Sigmoid colon (tissue), 7 donors: Measurements from ENCODE around the gene CLOCK. TPM values are rescaled to one million over a fixed set of nuclear protein-coding genes. Genes with fewer than 3 reads are reported as not detected.

Source experiments
- DNase-seq: peaks from one replicate; pipeline ENCODE4 v3.0.0-alpha.2; 2019
- H3K27ac ChIP-seq, 4 donors: fragments of 200-600 bp; sonication (generic); one replicate each; pipeline ENCODE4 v1.5.1; 2016 to 2019; ENCODE audit warnings: mild to moderate bottlenecking in 1 of 4
- H3K27me3 ChIP-seq, 3 donors: fragments of 200-600 bp; sonication (generic); one replicate each; pipeline ENCODE4 v1.5.1; 2019; ENCODE audit warnings: mild to moderate bottlenecking in 1 of 3
- H3K36me3 ChIP-seq, 4 donors: fragments of 200-600 bp; sonication (generic); one replicate each; pipeline ENCODE4 v1.5.1; 2016 to 2019
- H3K4me1 ChIP-seq, 4 donors: fragments of 200-600 bp; sonication (generic); one replicate each; pipeline ENCODE4 v1.5.1; 2017 to 2019
- H3K4me3 ChIP-seq, 4 donors: fragments of 200-600 bp; sonication (generic); one replicate each; pipeline ENCODE4 v1.5.1; 2017 to 2019; ENCODE audit warnings: mild to moderate bottlenecking in 2 of 4, moderate library complexity in 1 of 4
- H3K9me3 ChIP-seq, 4 donors: fragments of 200-600 bp in 3 of 4; sonication (generic) in 3 of 4; one replicate each; pipeline versions ENCODE4 v1.5.1 to v1.6.1; 2013 to 2019
- EP300 ChIP-seq, 4 donors: sonication (generic); formaldehyde crosslinking; IDR thresholded peaks; one replicate each; pipeline ENCODE4 v1.6.1; 2017; ENCODE audit warnings: antibody characterized with exemption in 4 of 4
- POLR2A ChIP-seq, 2 donors: fragments of 450-650 bp; IDR thresholded peaks; one replicate each; pipeline ENCODE4 v1.6.1; 2016; ENCODE audit warnings: antibody characterized with exemption in 2 of 2, mild to moderate bottlenecking in 2 of 2, moderate library complexity in 2 of 2
- POLR2AphosphoS5 ChIP-seq, 4 donors: sonication (generic); formaldehyde crosslinking; IDR thresholded peaks; one replicate each; pipeline ENCODE4 v1.6.1; 2017; ENCODE audit warnings: antibody characterized with exemption in 4 of 4
- WGBS, 2 donors: extraction: QIAGEN DNeasy Blood & Tissue Kit; methylation state at CpG; one replicate each; pipeline ENCODE4 v1.1.7; 2013; 5-methylcytosine and 5-hydroxymethylcytosine counted together
- intact Hi-C: fragments of 100-400 bp; cut with DNase I; formaldehyde crosslinking; loops from one replicate; pipeline ENCODE4 v1.15.1; 2023
- polyA plus RNA-seq, 3 donors: library from polyadenylated mRNA; stranded (reverse); fragments of 200-250 nt; gene quantifications; one replicate each; pipeline ENCODE4 v1.2.3, GENCODE V29; 2013
- total RNA-seq, 4 donors: library from RNA; depleted of rRNA; stranded (reverse); fragments of >200 nt; gene quantifications; one replicate each; pipeline ENCODE4 v1.1.0, GENCODE V29; 2016
- TF ChIP-seq, protein P1 (sequence below), 4 experiments: fragments of 450-650 bp in 3 of 4; fragments of 200-600 bp in 1 of 4; IDR thresholded peaks; one replicate each; pipeline ENCODE4 v1.5.1; 2016 to 2019; ENCODE audit warnings: antibody characterized with exemption in 4 of 4, mild to moderate bottlenecking in 3 of 4, moderate library complexity in 2 of 4
- donor health status: healthy with polysubstance abuse.
- donor health status: Bipolar disorder and iron deficiency.
- donor health status: healthy.

CLOCK gene
- total and polyA plus RNA-seq, 7 donors: 2.4 to 27.5 (median 22.5) TPM

DNA sequence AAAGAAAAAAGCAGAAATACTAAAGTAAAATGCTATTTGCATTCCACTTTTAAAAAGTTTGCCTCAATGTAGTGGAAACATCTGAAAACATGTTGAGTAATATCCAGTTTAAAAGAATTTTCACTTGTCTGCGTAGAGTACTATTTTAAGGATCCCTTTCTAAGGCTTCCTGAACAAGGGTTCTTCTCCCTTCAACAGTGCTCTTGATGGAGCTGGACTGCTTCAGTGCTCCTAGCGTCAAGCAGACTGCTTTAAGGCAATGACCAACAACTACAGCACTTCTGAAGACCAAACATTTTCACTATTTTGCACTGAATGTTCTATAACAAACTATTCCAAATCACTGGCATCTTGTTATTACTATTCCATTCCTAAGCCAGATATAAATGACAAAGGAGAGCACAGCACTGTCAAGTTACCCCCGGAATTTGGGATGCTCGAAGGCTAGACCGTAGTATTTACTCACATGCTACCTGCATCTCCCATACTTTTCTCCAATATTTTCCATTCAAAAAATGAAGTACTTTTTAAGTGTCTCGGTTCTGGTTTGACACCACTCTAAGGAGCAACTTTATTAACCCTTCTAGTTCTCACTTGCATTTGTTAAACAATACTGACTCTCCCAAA, 114.9 kb downstream of the CLOCK start:
- WGBS, 2 donors: 79% methylated on average over 6 of the region's 6 CpGs
- Histone ChIP-seq H3K27me3 (no peaks in the 10 kb centered on the region), H3K9me3 (no peaks in the 10 kb centered on the region), H3K36me3 (peaks cover 0 to 92% (median 8%) of the 10 kb centered on the region in 4 donors), H3K4me3 (no peak overlapping the region), H3K4me1 (no peaks in the 10 kb centered on the region), H3K27ac (no peak overlapping the region)
- DNase-seq: no peak
- intact Hi-C loops: loop anchor here (5.0 kb wide), 1 partner anchor 85 kb away; the partner anchor contains the start of gene SRD5A3
- TF ChIP-seq EP300 (IDR thresholded peaks at IDR 0.05) (no peak), POLR2A (IDR thresholded peaks at IDR 0.05) (no peak)
- TF ChIP-seq, protein P1, sequence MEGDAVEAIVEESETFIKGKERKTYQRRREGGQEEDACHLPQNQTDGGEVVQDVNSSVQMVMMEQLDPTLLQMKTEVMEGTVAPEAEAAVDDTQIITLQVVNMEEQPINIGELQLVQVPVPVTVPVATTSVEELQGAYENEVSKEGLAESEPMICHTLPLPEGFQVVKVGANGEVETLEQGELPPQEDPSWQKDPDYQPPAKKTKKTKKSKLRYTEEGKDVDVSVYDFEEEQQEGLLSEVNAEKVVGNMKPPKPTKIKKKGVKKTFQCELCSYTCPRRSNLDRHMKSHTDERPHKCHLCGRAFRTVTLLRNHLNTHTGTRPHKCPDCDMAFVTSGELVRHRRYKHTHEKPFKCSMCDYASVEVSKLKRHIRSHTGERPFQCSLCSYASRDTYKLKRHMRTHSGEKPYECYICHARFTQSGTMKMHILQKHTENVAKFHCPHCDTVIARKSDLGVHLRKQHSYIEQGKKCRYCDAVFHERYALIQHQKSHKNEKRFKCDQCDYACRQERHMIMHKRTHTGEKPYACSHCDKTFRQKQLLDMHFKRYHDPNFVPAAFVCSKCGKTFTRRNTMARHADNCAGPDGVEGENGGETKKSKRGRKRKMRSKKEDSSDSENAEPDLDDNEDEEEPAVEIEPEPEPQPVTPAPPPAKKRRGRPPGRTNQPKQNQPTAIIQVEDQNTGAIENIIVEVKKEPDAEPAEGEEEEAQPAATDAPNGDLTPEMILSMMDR (IDR thresholded peaks at IDR 0.05): no peak

- Histone ChIP-seq H3K27ac (no peak overlapping the region), H3K36me3 (peaks cover 7 to 96% (median 29%) of the 10 kb centered on the region in 4 donors), H3K27me3 (no peaks in the 10 kb centered on the region), H3K9me3 (no peaks in the 10 kb centered on the region), H3K4me3 (no peak overlapping the region), H3K4me1 (no peaks in the 10 kb centered on the region)
- no peak for DNase-seq
- TF ChIP-seq EP300 (IDR thresholded peaks at IDR 0.05) (no peak), POLR2A (IDR thresholded peaks at IDR 0.05) (no peak), POLR2AphosphoS5 (IDR thresholded peaks at IDR 0.05) (no peak)
- TF ChIP-seq, protein P1 (IDR thresholded peaks at IDR 0.05): no peak
- intact Hi-C loops: no loop called here
- 91 to 92% methylated on average over 3 of the region's 3 CpGs for WGBS, 2 donors
These were observed 121.9 kb downstream of the CLOCK start for GRCh38 chr4:55424791-55425190.

GRCh38 chr4:55416176-55416575, 130.5 kb downstream of the CLOCK start:
- peaks cover 0 to 87% (median 15%) of the 10 kb centered on the region in 4 donors for H3K36me3 ChIP-seq
- H3K27me3 ChIP-seq: no peaks in the 10 kb centered on the region
- H3K4me1 ChIP-seq: no peaks in the 10 kb centered on the region
- WGBS, 2 donors: 85 to 94% methylated on average over 3 of the region's 3 CpGs
- no peak overlapping the region for H3K27ac ChIP-seq
- no peak for DNase-seq
- H3K9me3 ChIP-seq: no peaks in the 10 kb centered on the region
- TF ChIP-seq, protein P1 (IDR thresholded peaks at IDR 0.05): no peak
- no peak for TF ChIP-seq EP300 (IDR thresholded peaks at IDR 0.05)
- TF ChIP-seq POLR2A (IDR thresholded peaks at IDR 0.05): no peak
- TF ChIP-seq POLR2AphosphoS5 (IDR thresholded peaks at IDR 0.05): no peak
- intact Hi-C loops: no loop called here
- no peak overlapping the region for H3K4me3 ChIP-seq

DNA sequence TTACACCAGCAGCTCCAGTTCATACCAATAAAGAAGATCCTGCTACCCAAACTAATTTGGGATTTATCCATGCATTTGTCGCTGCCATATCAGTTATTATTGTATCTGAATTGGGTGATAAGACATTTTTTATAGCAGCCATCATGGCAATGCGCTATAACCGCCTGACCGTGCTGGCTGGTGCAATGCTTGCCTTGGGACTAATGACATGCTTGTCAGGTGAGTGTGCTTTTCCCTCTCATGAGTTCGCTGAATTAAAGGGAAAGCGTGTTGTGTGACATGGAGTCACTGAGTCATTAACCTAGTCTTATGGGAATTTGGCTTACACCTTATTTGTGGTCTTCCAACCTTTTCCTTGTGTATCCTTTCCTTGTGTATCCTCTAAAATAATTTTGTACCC, 135.1 kb downstream of the CLOCK start:
- no peak for DNase-seq
- Histone ChIP-seq H3K9me3 (no peaks in the 10 kb centered on the region), H3K27me3 (no peaks in the 10 kb centered on the region), H3K27ac (no peak overlapping the region), H3K4me1 (peaks cover 0 to 30% (median 28%) of the 10 kb centered on the region in 4 donors), H3K36me3 (peaks cover 0 to 52% (median 3%) of the 10 kb centered on the region in 4 donors), H3K4me3 (no peak overlapping the region)
- intact Hi-C loops: no loop called here
- WGBS, 2 donors: 66 to 90% methylated on average over 6 of the region's 6 CpGs
- TF ChIP-seq EP300 (IDR thresholded peaks at IDR 0.05) (no peak), POLR2A (IDR thresholded peaks at IDR 0.05) (no peak)
- TF ChIP-seq, protein P1 (IDR thresholded peaks at IDR 0.05): no peak

- H3K27ac ChIP-seq: no peak overlapping the region
- peaks cover 0 to 52% (median 3%) of the 10 kb centered on the region in 4 donors for H3K36me3 ChIP-seq
- H3K4me1 ChIP-seq: peaks cover 0 to 30% (median 28%) of the 10 kb centered on the region in 4 donors
- DNase-seq: no peak
- H3K27me3 ChIP-seq: no peaks in the 10 kb centered on the region
- intact Hi-C loops: no loop called here
- WGBS, 2 donors: 92 to 96% methylated on average over 8 of the region's 8 CpGs
- H3K9me3 ChIP-seq: no peaks in the 10 kb centered on the region
- H3K4me3 ChIP-seq: no peak overlapping the region
- TF ChIP-seq EP300 (IDR thresholded peaks at IDR 0.05): no peak
- TF ChIP-seq POLR2AphosphoS5 (IDR thresholded peaks at IDR 0.05): no peak
- TF ChIP-seq, protein P1 (IDR thresholded peaks at IDR 0.05): no peak
- TF ChIP-seq POLR2A (IDR thresholded peaks at IDR 0.05): no peak
These were observed 136.3 kb downstream of the CLOCK start for GRCh38 chr4:55410431-55410830.
